Upper lobe of left lung (tissue), 6 donors: ENCODE measurements around the gene CRB1. TPM values are rescaled to one million over a fixed set of nuclear protein-coding genes. Genes with fewer than 3 reads are reported as not detected.

Experiments
- ATAC-seq, 2 donors: fragments of 200-7000 bp; cut with Tn5 transposase; one replicate each; pipeline ENCODE4 v1.9.1; 2022; ENCODE audit warnings: mild to moderate bottlenecking in 2 of 2, moderate library complexity in 2 of 2; ENCODE audit not compliant: low FRiP score in 2 of 2
- DNase-seq, 2 donors: peaks; one replicate each; pipeline ENCODE4 v3.0.0-alpha.2; 2019 to 2020
- H3K27ac ChIP-seq, 4 donors: fragments of 200-600 bp; sonication (generic); one replicate each; pipeline ENCODE4 v1.5.1; 2016 to 2019
- H3K27me3 ChIP-seq, 4 donors: fragments of 200-600 bp; sonication (generic); one replicate each; pipeline ENCODE4 v1.5.1; 2017 to 2019
- H3K36me3 ChIP-seq, 4 donors: fragments of 200-600 bp; sonication (generic); one replicate each; pipeline ENCODE4 v1.5.1; 2016 to 2019
- H3K4me1 ChIP-seq, 4 donors: fragments of 200-600 bp; sonication (generic); one replicate each; pipeline ENCODE4 v1.5.1; 2018 to 2019
- H3K4me3 ChIP-seq, 4 donors: fragments of 200-600 bp; sonication (generic); one replicate each; pipeline ENCODE4 v1.5.1; 2017 to 2019; ENCODE audit warnings: mild to moderate bottlenecking in 2 of 4, moderate library complexity in 1 of 4
- H3K9me3 ChIP-seq, 4 donors: fragments of 200-600 bp; sonication (generic); one replicate each; pipeline ENCODE4 v1.5.1; 2018 to 2019
- CTCF ChIP-seq, 6 experiments: fragments of 450-650 bp in 4 of 6; fragments of 200-600 bp in 2 of 6; sonication (generic) in 2 of 6; IDR thresholded peaks; one replicate each; pipeline ENCODE4 v1.5.1; 2016 to 2019; ENCODE audit warnings: antibody characterized with exemption in 6 of 6
- EP300 ChIP-seq, 4 donors: sonication (generic); formaldehyde crosslinking; IDR thresholded peaks; one replicate each; pipeline ENCODE4 v1.5.1; 2017; ENCODE audit warnings: antibody characterized with exemption in 4 of 4, control low read depth in 2 of 4
- POLR2A ChIP-seq, 4 donors: fragments of 450-650 bp; IDR thresholded peaks; one replicate each; pipeline ENCODE4 v1.5.1; 2016 to 2017; ENCODE audit warnings: antibody characterized with exemption in 4 of 4, mild to moderate bottlenecking in 2 of 4
- POLR2AphosphoS5 ChIP-seq, 2 donors: sonication (generic); formaldehyde crosslinking; IDR thresholded peaks; one replicate each; pipeline ENCODE4 v1.5.1; 2017; ENCODE audit warnings: antibody characterized with exemption in 2 of 2
- WGBS, 2 donors: methylation state at CpG; one replicate each; pipeline ENCODE4 v1.1.5; 2017 to 2018; 5-methylcytosine and 5-hydroxymethylcytosine counted together
- total RNA-seq, 6 donors: library from RNA; depleted of rRNA in 4 of 6; stranded (reverse); fragments of >200 nt in 4 of 6; gene quantifications; one replicate each; pipeline versions ENCODE4 v1.1.0 to v1.2.1, GENCODE V29; 2016 to 2021
- donor health status: DM: no; HTN: no; CAD: no; lungs with moderate emphysema.
- donor health status: DM: no; HTN: yes; CAD: no; lungs with severe emphysema.

The CRB1 gene
- total RNA-seq, 6 donors from 2014 or later: 0.11 to 0.98 (median 0.15) TPM; not detected in 1

DNA sequence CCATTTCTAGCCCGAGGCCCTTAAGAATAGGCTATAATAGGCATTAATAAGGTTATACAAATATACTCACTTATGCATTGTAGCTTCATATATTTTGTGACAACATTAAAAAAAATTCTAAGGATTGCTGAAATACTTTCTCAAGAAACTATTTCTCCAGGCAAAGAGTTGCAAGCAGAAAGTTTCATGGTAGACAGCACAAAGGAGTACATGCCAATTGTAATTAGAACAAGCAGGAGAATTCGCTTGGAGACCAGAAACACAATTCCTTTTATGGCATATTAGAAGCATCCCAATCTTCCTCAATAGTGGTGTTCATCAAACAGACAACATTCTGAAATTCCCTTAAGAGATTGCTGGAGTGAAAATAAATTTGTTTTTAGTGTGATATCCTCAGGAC, 122.8 kb downstream of the CRB1 start:
- 39 to 62% methylated on average over 2 of the region's 2 CpGs for WGBS, 2 donors
- no peak for ATAC-seq
- no peaks in the 10 kb centered on the region for H3K27me3 ChIP-seq

GRCh38 chr1:197391303-197392226, 123.5 kb downstream of the CRB1 start:
- Histone ChIP-seq H3K36me3 (no peaks in the 10 kb centered on the region), H3K4me1 (no peaks in the 10 kb centered on the region), H3K4me3 (no peak overlapping the region), H3K27me3 (no peaks in the 10 kb centered on the region), H3K27ac (no peak overlapping the region), H3K9me3 (no peaks in the 10 kb centered on the region)
- no peak for TF ChIP-seq CTCF (IDR thresholded peaks at IDR 0.05)
- no peak for TF ChIP-seq POLR2AphosphoS5 (IDR thresholded peaks at IDR 0.05)
- no peak for TF ChIP-seq EP300 (IDR thresholded peaks at IDR 0.05)
- no peak for TF ChIP-seq POLR2A (IDR thresholded peaks at IDR 0.05)
- DNase-seq (no peak), ATAC-seq (no peak)
- 70 to 71% methylated on average over 3 of the region's 3 CpGs for WGBS, 2 donors

More for the DNA sequence above, 122.8 kb downstream of the CRB1 start:
- Histone ChIP-seq H3K4me1 (no peaks in the 10 kb centered on the region), H3K36me3 (no peaks in the 10 kb centered on the region), H3K4me3 (no peak overlapping the region), H3K9me3 (no peaks in the 10 kb centered on the region), H3K27ac (no peak overlapping the region)
- TF ChIP-seq POLR2A (IDR thresholded peaks at IDR 0.05) (no peak), CTCF (IDR thresholded peaks at IDR 0.05) (no peak), EP300 (IDR thresholded peaks at IDR 0.05) (no peak), POLR2AphosphoS5 (IDR thresholded peaks at IDR 0.05) (no peak)
- DNase-seq: no peak

DNA sequence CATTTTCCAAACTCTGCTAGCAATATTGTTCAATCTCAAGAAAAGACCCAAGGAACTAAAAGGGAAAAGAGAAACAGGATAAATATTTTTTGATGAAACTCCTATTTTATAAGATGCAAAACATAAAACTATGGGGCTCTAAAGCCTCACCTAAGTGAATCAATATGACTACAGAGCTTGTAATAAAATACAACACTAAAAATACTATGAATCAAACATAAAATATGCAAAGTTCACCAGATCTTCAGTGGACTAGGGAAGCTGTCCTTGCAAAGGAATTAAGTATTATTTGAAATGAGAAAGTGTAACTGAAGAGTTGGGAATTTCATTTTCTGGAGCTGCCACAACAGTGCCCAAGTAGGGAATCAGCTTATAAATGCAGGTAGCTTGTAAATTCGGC, 124.5 kb downstream of the CRB1 start:
- WGBS, 2 donors: 68 to 76% methylated on average over 1 of the region's 1 CpG
- no peaks in the 10 kb centered on the region for H3K27me3 ChIP-seq
- H3K27ac ChIP-seq: no peak overlapping the region
- H3K9me3 ChIP-seq: no peaks in the 10 kb centered on the region
- H3K4me3 ChIP-seq: no peak overlapping the region
- no peaks in the 10 kb centered on the region for H3K36me3 ChIP-seq
- TF ChIP-seq EP300 (IDR thresholded peaks at IDR 0.05) (no peak), POLR2AphosphoS5 (IDR thresholded peaks at IDR 0.05) (no peak), POLR2A (IDR thresholded peaks at IDR 0.05) (no peak), CTCF (IDR thresholded peaks at IDR 0.05) (no peak)
- DNase-seq: no peak
- H3K4me1 ChIP-seq: no peaks in the 10 kb centered on the region
- no peak for ATAC-seq

GRCh38 chr1:197393105-197393504, 125.1 kb downstream of the CRB1 start:
- ATAC-seq (no peak), DNase-seq (no peak)
- no peak overlapping the region for H3K27ac ChIP-seq
- 81 to 93% methylated on average over 1 of the region's 1 CpG for WGBS, 2 donors
- no peak for TF ChIP-seq POLR2A (IDR thresholded peaks at IDR 0.05)
- no peak for TF ChIP-seq POLR2AphosphoS5 (IDR thresholded peaks at IDR 0.05)
- TF ChIP-seq EP300 (IDR thresholded peaks at IDR 0.05): no peak
- no peak for TF ChIP-seq CTCF (IDR thresholded peaks at IDR 0.05)
- H3K4me1 ChIP-seq: no peaks in the 10 kb centered on the region
- no peak overlapping the region for H3K4me3 ChIP-seq
- H3K27me3 ChIP-seq: no peaks in the 10 kb centered on the region
- no peaks in the 10 kb centered on the region for H3K36me3 ChIP-seq
- no peaks in the 10 kb centered on the region for H3K9me3 ChIP-seq
